ENCODE results near the gene PASK. TPM values are rescaled to one million over a fixed set of nuclear protein-coding genes. Genes with fewer than 3 reads are reported as not detected.
"Not testable (repeated sequence)": the region's sequence is repeated elsewhere in the genome, so short reads cannot be mapped to it uniquely, and the experiment has no call there.

Gene PASK
- total and polyA plus RNA-seq, 2 experiments from 2014 or later = 2.5 to 8.8 TPM

- TF ChIP-seq EZH2 (IDR thresholded peaks at IDR 0.05; ENCODE audit: borderline replicate concordance) (no peak), CTCF (IDR thresholded peaks at IDR 0.05; ENCODE audit: poor library complexity) (no peak)
- H3K36me3 ChIP-seq (replicated peaks; ENCODE audit: insufficient read depth, low read depth) = no peaks in the 10 kb centered on the region
- H4K20me1 ChIP-seq (ENCODE audit: insufficient read depth, poor library complexity, severe bottlenecking) = no peaks in the 10 kb centered on the region
- peaks cover 13% of the 10 kb centered on the region for H3K4me1 ChIP-seq (ENCODE audit: insufficient read depth)
- H3K79me2 ChIP-seq = peaks cover 24% of the 10 kb centered on the region
- H3K9me2 ChIP-seq (replicated peaks; ENCODE audit: insufficient read depth) = no peaks in the 10 kb centered on the region
- 75% methylated on average over 3 of the region's 3 CpGs for WGBS (ENCODE audit: low lambda C conversion rate, missing lambda C conversion rate)
- H3K27me3 ChIP-seq = no peaks in the 10 kb centered on the region
- no peak overlapping the region for H3K27ac ChIP-seq
- H3K4me2 ChIP-seq = no peak overlapping the region
- no peak overlapping the region for H2AFZ ChIP-seq
- H3K4me3 ChIP-seq = no peak overlapping the region
- no peak for DNase-seq (ENCODE audit: low spot score)
- H3K9me3 ChIP-seq (ENCODE audit: low read depth) = no peaks in the 10 kb centered on the region
Observed at GRCh38 chr2:241105641-241106040, 43.6 kb downstream of the PASK start.

- H3K4me3 ChIP-seq; H3K27ac ChIP-seq; H2AFZ ChIP-seq; H3K4me2 ChIP-seq; H3K27me3 ChIP-seq; H3K9me3 ChIP-seq (ENCODE audit: low read depth); H3K9me2 ChIP-seq (replicated peaks; ENCODE audit: insufficient read depth); H4K20me1 ChIP-seq (ENCODE audit: insufficient read depth, poor library complexity, severe bottlenecking); H3K36me3 ChIP-seq (replicated peaks; ENCODE audit: insufficient read depth, low read depth); DNase-seq (ENCODE audit: low spot score): not testable (repeated sequence)
- WGBS (ENCODE audit: low lambda C conversion rate, missing lambda C conversion rate) = 98% methylated on average over 10 of the region's 10 CpGs
- Histone ChIP-seq H3K79me2 (peaks cover 35% of the 10 kb centered on the region), H3K4me1 (ENCODE audit: insufficient read depth) (peaks cover 13% of the 10 kb centered on the region)
Observed at GRCh38 chr2:241104611-241105010, 44.7 kb downstream of the PASK start.

- no peak for DNase-seq (ENCODE audit: low spot score)
- WGBS (ENCODE audit: low lambda C conversion rate, missing lambda C conversion rate) = 46% methylated on average over 5 of the region's 5 CpGs
- H3K27ac ChIP-seq = peak overlapping the region; percentile 92
Observed at GRCh38 chr2:241103176-241103595, 46.1 kb downstream of the PASK start.

GRCh38 chr2:241102239-241102803 lies 47.0 kb downstream of the PASK start, which contains the start of gene MTERF4:
Gene MTERF4, minus strand, starts transcription at chr2:241102287. Its CDS starts 14 bp downstream, at chr2:241102273.
- peak; percentile 94 for DNase-seq (ENCODE audit: low spot score)
- H3K27ac ChIP-seq = peak within 1 kb of the TSS; percentile 92
- peak within 1 kb of the TSS; percentile 99 for H3K4me2 ChIP-seq
- peaks cover 6% of the 10 kb centered on the region for H4K20me1 ChIP-seq (ENCODE audit: insufficient read depth, poor library complexity, severe bottlenecking)
- no peaks in the 10 kb centered on the region for H3K9me3 ChIP-seq (ENCODE audit: low read depth)
- WGBS (ENCODE audit: low lambda C conversion rate, missing lambda C conversion rate) = under 1% methylated on average over 47 of the region's 56 CpGs
- peaks cover 57% of the 10 kb centered on the region for H3K79me2 ChIP-seq
- peak within 1 kb of the TSS; percentile 99 for H2AFZ ChIP-seq
- H3K27me3 ChIP-seq = no peaks in the 10 kb centered on the region
- no peaks in the 10 kb centered on the region for H3K36me3 ChIP-seq (replicated peaks; ENCODE audit: insufficient read depth, low read depth)
- TF ChIP-seq EZH2 (IDR thresholded peaks at IDR 0.05; ENCODE audit: borderline replicate concordance) = no peak
- no peak for TF ChIP-seq EZH2phosphoT487 (IDR thresholded peaks at IDR 0.05; ENCODE audit: low read depth, severe bottlenecking, unreplicated experiment)
- no peak for TF ChIP-seq CTCF (IDR thresholded peaks at IDR 0.05; ENCODE audit: poor library complexity)
- peak within 1 kb of the TSS; percentile 90 for H3K4me3 ChIP-seq
- peaks cover 13% of the 10 kb centered on the region for H3K4me1 ChIP-seq (ENCODE audit: insufficient read depth)
- no peaks in the 10 kb centered on the region for H3K9me2 ChIP-seq (replicated peaks; ENCODE audit: insufficient read depth)

More at GRCh38 chr2:241103176-241103595, 46.1 kb downstream of the PASK start:
- H2AFZ ChIP-seq = peak overlapping the region; percentile 94
- no peaks in the 10 kb centered on the region for H3K9me3 ChIP-seq (ENCODE audit: low read depth)
- no peaks in the 10 kb centered on the region for H4K20me1 ChIP-seq (ENCODE audit: insufficient read depth, poor library complexity, severe bottlenecking)
- no peaks in the 10 kb centered on the region for H3K27me3 ChIP-seq
- TF ChIP-seq EZH2 (IDR thresholded peaks at IDR 0.05; ENCODE audit: borderline replicate concordance) = no peak
- no peak for TF ChIP-seq EZH2phosphoT487 (IDR thresholded peaks at IDR 0.05; ENCODE audit: low read depth, severe bottlenecking, unreplicated experiment)
- no peak for TF ChIP-seq CTCF (IDR thresholded peaks at IDR 0.05; ENCODE audit: poor library complexity)
- H3K79me2 ChIP-seq = peaks cover 49% of the 10 kb centered on the region
- H3K36me3 ChIP-seq (replicated peaks; ENCODE audit: insufficient read depth, low read depth) = no peaks in the 10 kb centered on the region
- H3K9me2 ChIP-seq (replicated peaks; ENCODE audit: insufficient read depth) = no peaks in the 10 kb centered on the region
- peak overlapping the region; percentile 99 for H3K4me2 ChIP-seq
- H3K4me3 ChIP-seq = peak overlapping the region; percentile 66
- H3K4me1 ChIP-seq (ENCODE audit: insufficient read depth) = peaks cover 13% of the 10 kb centered on the region

Measured in hepatocyte (in vitro differentiated cells).